Spleen (tissue), 11 donors: ENCODE data around the gene LY86. TPM values are rescaled to one million over a fixed set of nuclear protein-coding genes. Genes with fewer than 3 reads are reported as not detected.
A peak's percentile ranks its signal among the peaks of the same experiment; 100 is the strongest.

Experiments
- DNase-seq: peaks from one replicate; pipeline ENCODE4 v3.0.0-alpha.2; 2020
- H3K27ac ChIP-seq, 8 donors: fragments of 200-600 bp; sonication (generic) in 7 of 8; 1 replicate in 4 of 8; 2 replicates in 4 of 8; pipeline versions ENCODE4 v1.5.0 to v1.8.0; 2016 to 2021; ENCODE audit warnings: inconsistent platforms in 4 of 8, mild to moderate bottlenecking in 4 of 8, moderate library complexity in 1 of 8
- H3K27me3 ChIP-seq, 7 donors: fragments of 200-600 bp; sonication (generic) in 6 of 7; replicated peaks in 1 of 7; 1 replicate in 4 of 7; 2 replicates in 3 of 7; pipeline versions ENCODE4 v1.5.0 to v1.8.0; 2016 to 2021; ENCODE audit warnings: inconsistent platforms in 3 of 7, mild to moderate bottlenecking in 1 of 7
- H3K36me3 ChIP-seq, 6 donors: fragments of 200-600 bp; sonication (generic) in 5 of 6; 1 replicate in 4 of 6; 2 replicates in 2 of 6; pipeline versions ENCODE4 v1.5.0 to v1.8.0; 2016 to 2021; ENCODE audit warnings: inconsistent platforms in 2 of 6
- H3K4me1 ChIP-seq, 6 donors: fragments of 200-600 bp; sonication (generic) in 5 of 6; 1 replicate in 3 of 6; 2 replicates in 3 of 6; pipeline versions ENCODE4 v1.5.0 to v1.8.0; 2016 to 2021; ENCODE audit warnings: inconsistent platforms in 3 of 6
- H3K4me3 ChIP-seq, 8 donors: fragments of 200-600 bp; sonication (generic) in 7 of 8; 1 replicate in 4 of 8; 2 replicates in 4 of 8; pipeline versions ENCODE4 v1.5.0 to v1.8.0; 2016 to 2021; ENCODE audit warnings: inconsistent platforms in 4 of 8, mild to moderate bottlenecking in 4 of 8, moderate library complexity in 2 of 8
- H3K9me3 ChIP-seq, 8 donors: fragments of 200-600 bp; sonication (generic) in 7 of 8; 1 replicate in 4 of 8; 2 replicates in 4 of 8; pipeline versions ENCODE4 v1.5.0 to v1.8.0; 2016 to 2021; ENCODE audit warnings: inconsistent platforms in 4 of 8
- CTCF ChIP-seq, 11 experiments: fragments of 200-600 bp in 7 of 11; fragments of 450-650 bp in 4 of 11; sonication (generic) in 4 of 11; IDR thresholded peaks in 8 of 11; conservative IDR thresholded peaks in 3 of 11; 1 replicate in 7 of 11; 2 replicates in 4 of 11; pipeline versions ENCODE4 v1.4.0 to v1.8.0; 2016 to 2021; ENCODE audit warnings: antibody characterized with exemption in 11 of 11, inconsistent platforms in 4 of 11, mild to moderate bottlenecking in 1 of 11
- POLR2A ChIP-seq, 3 donors: fragments of 450-650 bp; IDR thresholded peaks; one replicate each; pipeline ENCODE4 v1.5.1; 2017; ENCODE audit warnings: antibody characterized with exemption in 3 of 3, mild to moderate bottlenecking in 1 of 3
- POLR2AphosphoS5 ChIP-seq, 3 donors: sonication (generic); formaldehyde crosslinking; IDR thresholded peaks; one replicate each; pipeline ENCODE4 v1.5.1; 2017; ENCODE audit warnings: antibody characterized with exemption in 3 of 3
- WGBS, 5 donors: extraction: QIAGEN DNeasy Blood & Tissue Kit in 3 of 5; methylation state at CpG; one replicate each; pipeline versions ENCODE4 v1.1.5 to v1.1.7; 2013 to 2018; 5-methylcytosine and 5-hydroxymethylcytosine counted together
- intact Hi-C: fragments of 100-400 bp; cut with DNase I; formaldehyde crosslinking; loops from one replicate; pipeline ENCODE4 v1.15.0; 2023; ENCODE audit warnings: low total_unique reads
- polyA plus RNA-seq, 3 donors: library from polyadenylated mRNA; stranded (reverse); fragments of 200-250 nt; gene quantifications; one replicate each; pipeline ENCODE4 v1.2.1, GENCODE V29; 2013
- total RNA-seq, 7 donors: library from RNA; depleted of rRNA in 3 of 7; stranded (reverse); fragments of >200 nt in 3 of 7; fragmentation: NEBNext Ultra II Directional in 4 of 7; extraction: Animal tissue kit (Norgen Biotek cat#: 25700) in 4 of 7; gene quantifications; one replicate each; pipeline versions ENCODE4 v1.1.0 to v1.2.1, GENCODE V29; 2016 to 2021
- donor health status: healthy with polysubstance abuse.
- donor health status: DM: no; HTN: no; CAD: no; lungs with moderate emphysema.
- donor health status: DM: no; HTN: no; CAD: no.
- donor health status: Bipolar disorder and iron deficiency.
- donor health status: healthy.
- donor health status: DM: no; HTN: no; CAD: no.
- donor health status: DM: yes; HTN: yes; CAD: no.

LY86 gene
- total and polyA plus RNA-seq, 10 donors: 31.7 to 145 (median 70.2) TPM

DNA sequence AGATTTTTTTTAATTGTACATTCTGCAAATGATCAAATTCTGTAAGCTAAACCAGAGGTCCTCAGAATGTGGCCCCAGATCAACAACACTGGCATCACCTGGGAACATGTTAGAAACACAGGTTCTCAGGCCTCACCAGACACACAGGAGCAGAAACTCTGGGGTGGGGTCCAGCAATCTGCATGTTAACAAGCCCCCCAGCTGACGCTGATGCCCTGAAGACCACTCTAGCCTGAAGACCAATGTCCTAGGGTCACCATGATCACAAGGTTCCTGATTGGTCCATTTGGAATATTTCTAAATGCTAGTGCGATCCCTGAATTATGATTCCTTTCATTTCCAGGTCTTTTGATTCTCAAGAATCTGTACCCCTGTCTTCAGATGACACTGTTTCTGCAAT lies 2.4 kb upstream of the LY86 start:
- peak overlapping the region in 6 of 8 donors; percentile 47 to 91 (median 88) for H3K27ac ChIP-seq
- WGBS, 5 donors: 50 to 100% (median 63%) methylated on average over 2 of the region's 2 CpGs
- DNase-seq: no peak
- peaks cover 3 to 66% (median 47%) of the 10 kb centered on the region in 6 donors for H3K4me1 ChIP-seq
- H3K27me3 ChIP-seq: no peaks in the 10 kb centered on the region
- H3K4me3 ChIP-seq: peak overlapping the region in 3 of 8 donors; percentile 18 to 77 (median 29)
- intact Hi-C loops: no loop called here
- H3K36me3 ChIP-seq: no peaks in the 10 kb centered on the region
- TF ChIP-seq POLR2AphosphoS5 (IDR thresholded peaks at IDR 0.05) (no peak), CTCF (IDR thresholded peaks at IDR 0.05 in 8 of 11, conservative IDR thresholded peaks at IDR 0.05 in 3 of 11) (no peak)
- H3K9me3 ChIP-seq: no peaks in the 10 kb centered on the region

DNA sequence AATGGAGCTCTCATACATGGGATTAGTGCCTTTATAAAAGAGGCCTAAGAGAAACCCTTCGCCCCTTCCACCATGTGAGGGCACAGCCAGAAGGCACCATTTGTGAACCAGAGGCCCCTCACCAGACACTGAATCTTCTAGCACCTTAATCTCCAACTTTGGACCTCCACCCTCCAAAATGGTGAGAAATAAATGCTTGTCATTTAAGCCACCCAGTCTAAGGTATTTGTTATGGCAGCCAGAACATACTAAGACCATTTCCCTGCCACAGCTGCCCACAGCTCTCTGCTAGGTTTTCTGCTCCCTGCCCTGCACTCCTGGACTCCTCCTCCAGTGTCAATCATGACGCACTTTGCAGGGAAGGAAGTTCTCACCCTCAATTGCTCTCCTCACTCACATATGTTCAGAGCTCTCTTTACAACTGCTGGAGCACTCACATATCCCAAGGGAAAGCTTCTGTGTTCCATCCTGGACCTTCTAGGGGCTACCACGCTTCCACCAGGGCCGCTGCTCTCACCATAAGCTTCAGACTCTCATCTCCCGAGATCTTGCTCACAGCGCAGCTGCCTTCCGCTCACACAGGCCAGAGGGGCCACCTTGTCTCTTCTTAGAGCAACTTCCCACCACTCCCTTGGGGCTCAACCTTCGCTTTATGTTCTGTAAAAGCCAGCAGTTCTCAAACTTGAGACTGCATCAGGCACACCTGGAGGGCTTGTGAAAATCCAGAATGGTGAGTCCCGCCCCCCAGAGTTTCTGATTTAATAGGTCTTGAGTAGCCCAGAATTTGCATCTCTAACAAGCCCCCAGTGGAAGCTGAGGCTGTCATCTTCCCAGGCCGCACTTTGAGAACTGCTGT lies 1.6 kb upstream of the LY86 start:
- Histone ChIP-seq H3K27me3 (no peaks in the 10 kb centered on the region), H3K27ac (peak overlapping the region in 7 of 8 donors; percentile 32 to 91 (median 87)), H3K4me1 (peaks cover 3 to 73% (median 54%) of the 10 kb centered on the region in 6 donors), H3K36me3 (no peaks in the 10 kb centered on the region), H3K4me3 (peak overlapping the region in 4 of 8 donors; percentile 11 to 77 (median 24)), H3K9me3 (no peaks in the 10 kb centered on the region)
- TF ChIP-seq CTCF (IDR thresholded peaks at IDR 0.05 in 8 of 11, conservative IDR thresholded peaks at IDR 0.05 in 3 of 11) (no peak), POLR2A (IDR thresholded peaks at IDR 0.05) (peak in 1 of 3 donors; percentile 59), POLR2AphosphoS5 (IDR thresholded peaks at IDR 0.05) (peak in 2 of 3 donors; percentile 81 to 82)
- intact Hi-C loops: no loop called here
- 52 to 74% (median 66%) methylated on average over 10 of the region's 10 CpGs for WGBS, 5 donors
- peak; percentile 86 for DNase-seq

DNA sequence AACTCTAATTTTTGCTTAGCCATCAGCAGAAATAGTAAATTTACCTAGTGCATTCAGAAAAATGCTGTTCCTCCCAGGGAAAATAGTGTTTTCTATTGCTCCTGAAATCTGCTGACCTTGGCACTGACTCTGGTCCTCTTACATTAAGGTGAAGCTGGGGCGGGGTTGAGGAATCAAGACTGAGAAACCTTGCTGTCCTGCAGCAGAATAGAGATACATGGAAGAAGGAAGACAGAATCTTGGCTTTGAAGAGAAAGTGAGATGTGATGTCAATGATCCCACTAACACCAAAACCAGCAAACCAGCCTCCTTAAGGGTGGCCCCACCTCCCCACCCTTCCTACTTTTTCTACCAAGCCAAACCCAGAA lies 840 bp upstream of the LY86 start:
- H3K4me3 ChIP-seq: peak overlapping the region in 1 of 8 donors; percentile 77
- intact Hi-C loops: no loop called here
- H3K4me1 ChIP-seq: peaks cover 4 to 81% (median 62%) of the 10 kb centered on the region in 6 donors
- no peaks in the 10 kb centered on the region for H3K9me3 ChIP-seq
- DNase-seq: no peak
- no peaks in the 10 kb centered on the region for H3K36me3 ChIP-seq
- WGBS, 5 donors: 71 to 94% (median 90%) methylated on average over 1 of the region's 1 CpG
- peak overlapping the region in 4 of 8 donors; percentile 87 to 91 (median 90) for H3K27ac ChIP-seq
- H3K27me3 ChIP-seq: no peaks in the 10 kb centered on the region
- TF ChIP-seq POLR2AphosphoS5 (IDR thresholded peaks at IDR 0.05): no peak
- TF ChIP-seq POLR2A (IDR thresholded peaks at IDR 0.05): no peak
- no peak for TF ChIP-seq CTCF (IDR thresholded peaks at IDR 0.05 in 8 of 11, conservative IDR thresholded peaks at IDR 0.05 in 3 of 11)
